PC-3 (cell line): Measurements from ENCODE around the gene GALNT1.

Experiments used
- CTCF ChIP-seq: fragments of 300-600 bp; sonication (generic); conservative IDR thresholded peaks from 2 replicates; pipeline ENCODE4 v1.5.1; 2017; ENCODE audit warnings: antibody characterized with exemption, low read depth, mild to moderate bottlenecking, low read length
- EZH2 ChIP-seq: fragments of 300-600 bp; sonication (generic); IDR thresholded peaks from one replicate; pipeline ENCODE4 v1.6.1; 2017; ENCODE audit warnings: antibody characterized with exemption, mild to moderate bottlenecking, low read length; ENCODE audit not compliant: unreplicated experiment
- EZH2phosphoT487 ChIP-seq: fragments of 300-600 bp; sonication (generic); IDR thresholded peaks from 2 replicates; pipeline ENCODE4 v1.6.1; 2018; ENCODE audit warnings: mild to moderate bottlenecking, antibody characterized with exemption, low read length, borderline replicate concordance

- TF ChIP-seq CTCF = no peak
- TF ChIP-seq EZH2 = no peak
- TF ChIP-seq EZH2phosphoT487 = no peak
Measured at GRCh38 chr18:35580701-35581539, 620 bp upstream of the GALNT1 start.
